Measurements from ENCODE around the gene ZSCAN12. TPM values are rescaled to one million over a fixed set of nuclear protein-coding genes. Genes with fewer than 3 reads are reported as not detected.

The ZSCAN12 gene
- total RNA-seq, 6 donors from 2014 or later: 2.6 to 10.5 (median 5.3) TPM

DNA sequence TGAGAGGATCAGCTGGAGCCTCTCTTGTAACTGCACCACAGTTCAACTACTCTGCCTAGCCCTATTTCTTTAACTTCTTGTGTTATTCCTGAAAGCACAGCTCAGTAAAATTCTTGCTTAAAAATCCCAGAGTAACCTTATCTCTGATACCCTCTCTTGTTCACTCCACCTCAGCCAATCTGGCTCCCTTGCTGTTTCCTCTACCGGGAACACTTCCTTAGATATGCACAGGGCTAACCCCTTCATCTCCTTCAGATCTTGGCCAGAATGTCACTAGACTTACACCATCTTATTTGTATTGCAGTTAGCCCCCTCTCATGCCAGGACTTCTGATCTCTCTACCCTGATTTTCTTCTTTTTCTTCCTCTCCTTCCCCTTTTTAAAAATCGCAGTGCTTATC lies 52.4 kb downstream of the ZSCAN12 start:
- no peaks in the 10 kb centered on the region for H3K9me3 ChIP-seq
- H3K4me3 ChIP-seq: no peak overlapping the region
- ATAC-seq (ENCODE audit: low FRiP score in 2 of 2) (no peak), DNase-seq (no peak)
- no peaks in the 10 kb centered on the region for H3K36me3 ChIP-seq
- WGBS, 2 donors: 22% methylated on average over 2 of the region's 2 CpGs
- peaks cover 10 to 16% (median 13%) of the 10 kb centered on the region in 4 donors for H3K4me1 ChIP-seq
- H3K27me3 ChIP-seq: no peaks in the 10 kb centered on the region
- no peak overlapping the region for H3K27ac ChIP-seq
- TF ChIP-seq EP300 (IDR thresholded peaks at IDR 0.05) (no peak), POLR2AphosphoS5 (IDR thresholded peaks at IDR 0.05) (no peak), POLR2A (IDR thresholded peaks at IDR 0.05) (no peak)
- TF ChIP-seq, protein P1, sequence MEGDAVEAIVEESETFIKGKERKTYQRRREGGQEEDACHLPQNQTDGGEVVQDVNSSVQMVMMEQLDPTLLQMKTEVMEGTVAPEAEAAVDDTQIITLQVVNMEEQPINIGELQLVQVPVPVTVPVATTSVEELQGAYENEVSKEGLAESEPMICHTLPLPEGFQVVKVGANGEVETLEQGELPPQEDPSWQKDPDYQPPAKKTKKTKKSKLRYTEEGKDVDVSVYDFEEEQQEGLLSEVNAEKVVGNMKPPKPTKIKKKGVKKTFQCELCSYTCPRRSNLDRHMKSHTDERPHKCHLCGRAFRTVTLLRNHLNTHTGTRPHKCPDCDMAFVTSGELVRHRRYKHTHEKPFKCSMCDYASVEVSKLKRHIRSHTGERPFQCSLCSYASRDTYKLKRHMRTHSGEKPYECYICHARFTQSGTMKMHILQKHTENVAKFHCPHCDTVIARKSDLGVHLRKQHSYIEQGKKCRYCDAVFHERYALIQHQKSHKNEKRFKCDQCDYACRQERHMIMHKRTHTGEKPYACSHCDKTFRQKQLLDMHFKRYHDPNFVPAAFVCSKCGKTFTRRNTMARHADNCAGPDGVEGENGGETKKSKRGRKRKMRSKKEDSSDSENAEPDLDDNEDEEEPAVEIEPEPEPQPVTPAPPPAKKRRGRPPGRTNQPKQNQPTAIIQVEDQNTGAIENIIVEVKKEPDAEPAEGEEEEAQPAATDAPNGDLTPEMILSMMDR (IDR thresholded peaks at IDR 0.05): no peak

DNA sequence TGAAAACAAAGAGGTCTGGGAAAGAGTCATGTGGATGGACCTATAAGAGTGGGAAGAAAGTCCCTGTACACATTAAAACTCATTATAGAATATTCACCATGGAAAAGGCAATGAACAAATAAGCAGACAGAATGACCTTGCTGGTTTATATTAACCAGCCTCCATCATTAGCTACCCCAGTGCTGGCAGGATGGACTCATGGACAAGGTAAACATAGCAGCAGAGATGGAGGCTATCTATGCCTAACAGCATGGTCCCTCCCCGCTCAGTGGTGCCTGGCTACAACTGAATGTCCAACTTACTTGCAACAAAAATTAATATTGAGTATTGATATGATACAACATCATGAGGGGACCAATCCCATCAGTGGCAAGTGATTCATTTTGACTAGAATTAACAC lies 54.3 kb downstream of the ZSCAN12 start:
- ATAC-seq (ENCODE audit: low FRiP score in 2 of 2) (no peak), DNase-seq (no peak)
- WGBS, 2 donors: 100% methylated on average over 1 of the region's 1 CpG
- no peaks in the 10 kb centered on the region for H3K27me3 ChIP-seq
- H3K27ac ChIP-seq: no peak overlapping the region
- no peaks in the 10 kb centered on the region for H3K36me3 ChIP-seq
- no peaks in the 10 kb centered on the region for H3K9me3 ChIP-seq
- no peak overlapping the region for H3K4me3 ChIP-seq
- TF ChIP-seq, protein P1 (IDR thresholded peaks at IDR 0.05): no peak
- TF ChIP-seq POLR2AphosphoS5 (IDR thresholded peaks at IDR 0.05): no peak
- TF ChIP-seq POLR2A (IDR thresholded peaks at IDR 0.05): no peak
- no peak for TF ChIP-seq EP300 (IDR thresholded peaks at IDR 0.05)
- H3K4me1 ChIP-seq: peaks cover 0 to under 1% (median under 1%) of the 10 kb centered on the region in 4 donors

DNA sequence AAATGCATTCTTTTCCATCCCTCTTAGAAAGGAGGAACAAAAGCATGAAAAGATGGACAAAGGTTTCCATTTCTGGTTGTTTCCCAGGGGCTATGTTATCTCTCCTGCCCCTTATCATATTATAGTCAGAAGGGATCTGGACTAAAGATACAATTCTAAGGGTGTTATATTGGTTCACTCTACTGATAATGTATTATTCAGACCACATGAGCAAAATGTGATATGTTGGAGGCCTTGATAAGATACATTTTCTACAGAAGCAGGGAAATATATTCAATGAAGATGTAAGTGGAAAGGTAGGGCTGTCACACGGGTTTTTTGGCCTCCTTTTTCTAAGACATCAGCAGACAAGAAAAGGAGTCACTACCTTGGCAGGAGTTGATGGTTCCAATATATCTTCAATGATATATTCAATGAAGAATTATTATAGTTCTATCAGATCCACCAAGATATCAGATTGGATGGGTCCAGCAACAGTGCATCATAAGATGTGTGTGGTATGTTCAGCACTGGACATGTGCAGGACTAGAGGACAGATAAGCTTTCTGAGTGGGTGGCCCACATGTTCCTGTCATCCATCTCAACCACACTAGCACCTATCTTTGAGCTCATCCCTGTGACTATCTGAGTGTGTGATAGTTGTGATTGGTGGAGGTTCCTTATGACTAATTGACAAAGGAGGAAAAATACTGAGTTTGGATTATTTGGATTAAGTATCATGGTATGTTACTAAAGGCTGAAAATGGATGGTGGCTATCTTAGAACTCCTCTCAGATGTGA lies 55.5 kb downstream of the ZSCAN12 start:
- H3K4me3 ChIP-seq: no peak overlapping the region
- no peaks in the 10 kb centered on the region for H3K36me3 ChIP-seq
- no peaks in the 10 kb centered on the region for H3K9me3 ChIP-seq
- no peaks in the 10 kb centered on the region for H3K4me1 ChIP-seq
- ATAC-seq (ENCODE audit: low FRiP score in 2 of 2) (no peak), DNase-seq (no peak)
- TF ChIP-seq POLR2AphosphoS5 (IDR thresholded peaks at IDR 0.05): no peak
- TF ChIP-seq, protein P1 (IDR thresholded peaks at IDR 0.05): no peak
- 68 to 72% methylated on average over 1 of the region's 1 CpG for WGBS, 2 donors
- no peak overlapping the region for H3K27ac ChIP-seq
- H3K27me3 ChIP-seq: no peaks in the 10 kb centered on the region

DNA sequence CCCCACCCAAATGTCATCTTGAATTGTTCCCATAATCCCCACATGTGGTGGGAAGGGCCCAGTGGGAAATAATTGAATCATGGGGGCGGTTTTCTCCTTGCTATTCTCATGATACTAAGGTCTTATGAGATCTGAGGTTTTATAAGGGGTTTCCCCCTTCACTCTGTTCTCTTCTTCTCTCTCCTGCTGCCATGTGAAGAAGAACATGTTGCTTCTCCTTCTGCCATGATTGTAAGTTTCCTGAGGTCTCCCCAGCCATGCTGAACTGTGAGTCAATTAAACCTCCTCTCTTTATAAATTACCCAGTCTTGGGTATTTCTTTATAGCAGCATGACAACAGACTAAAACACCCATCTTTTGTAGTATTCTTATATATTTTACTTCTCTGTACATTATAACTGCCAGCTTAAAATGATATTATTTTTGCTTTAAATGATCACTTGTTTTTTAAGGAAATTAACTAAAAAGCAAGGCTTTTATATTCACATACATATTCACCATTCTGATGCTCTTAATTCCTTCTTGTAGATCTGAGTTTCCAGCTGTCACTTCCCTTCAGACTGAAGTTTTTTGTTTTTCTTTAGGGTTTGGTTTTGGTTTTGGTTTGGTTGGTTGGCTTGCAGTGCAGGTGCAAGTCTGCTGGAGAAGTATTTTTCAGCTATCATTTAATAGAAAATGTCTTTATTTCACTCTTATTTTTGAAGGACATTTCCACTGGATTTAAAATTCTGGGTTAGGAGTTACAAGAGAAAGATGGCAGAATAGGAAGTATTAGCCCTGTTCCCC lies 59.0 kb downstream of the ZSCAN12 start:
- H3K4me1 ChIP-seq: peaks cover 4 to 9% (median 8%) of the 10 kb centered on the region in 4 donors
- no peaks in the 10 kb centered on the region for H3K36me3 ChIP-seq
- WGBS, 2 donors: 75 to 90% methylated on average over 1 of the region's 1 CpG

More for the DNA sequence above, 59.0 kb downstream of the ZSCAN12 start:
- Histone ChIP-seq H3K4me3 (no peak overlapping the region), H3K9me3 (no peaks in the 10 kb centered on the region), H3K27ac (no peak overlapping the region), H3K27me3 (no peaks in the 10 kb centered on the region)
- TF ChIP-seq POLR2AphosphoS5 (IDR thresholded peaks at IDR 0.05): no peak
- TF ChIP-seq, protein P1 (IDR thresholded peaks at IDR 0.05): no peak
- no peak for TF ChIP-seq POLR2A (IDR thresholded peaks at IDR 0.05)
- TF ChIP-seq EP300 (IDR thresholded peaks at IDR 0.05): no peak
- DNase-seq (no peak), ATAC-seq (ENCODE audit: low FRiP score in 2 of 2) (no peak)

All from upper lobe of left lung (tissue), 6 donors.